ENCODE results near the gene RNU7-1.

DNA sequence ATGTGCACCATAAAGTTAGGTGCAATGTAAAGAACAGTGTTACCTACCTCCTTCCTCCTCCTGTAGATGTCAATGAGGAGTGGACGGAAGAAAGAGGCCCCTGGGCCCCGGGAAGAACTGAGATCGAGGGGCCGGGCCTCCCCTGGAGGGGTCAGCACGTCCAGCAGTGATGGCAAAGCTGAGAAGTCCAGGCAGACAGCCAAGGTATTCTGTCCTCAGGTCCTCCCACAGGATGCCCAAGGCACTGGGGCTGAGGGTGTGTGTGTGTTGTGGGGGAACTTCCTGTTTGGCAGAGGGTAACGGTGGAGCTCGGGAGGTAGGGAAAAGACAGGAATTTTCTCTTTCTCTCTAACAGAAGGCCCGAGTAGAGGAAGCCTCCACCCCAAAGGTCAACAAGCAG is 9.5 kb upstream of the RNU7-1 start:
- no peak for TF ChIP-seq POLR2A (IDR thresholded peaks at IDR 0.05)
- TF ChIP-seq, protein P1, sequence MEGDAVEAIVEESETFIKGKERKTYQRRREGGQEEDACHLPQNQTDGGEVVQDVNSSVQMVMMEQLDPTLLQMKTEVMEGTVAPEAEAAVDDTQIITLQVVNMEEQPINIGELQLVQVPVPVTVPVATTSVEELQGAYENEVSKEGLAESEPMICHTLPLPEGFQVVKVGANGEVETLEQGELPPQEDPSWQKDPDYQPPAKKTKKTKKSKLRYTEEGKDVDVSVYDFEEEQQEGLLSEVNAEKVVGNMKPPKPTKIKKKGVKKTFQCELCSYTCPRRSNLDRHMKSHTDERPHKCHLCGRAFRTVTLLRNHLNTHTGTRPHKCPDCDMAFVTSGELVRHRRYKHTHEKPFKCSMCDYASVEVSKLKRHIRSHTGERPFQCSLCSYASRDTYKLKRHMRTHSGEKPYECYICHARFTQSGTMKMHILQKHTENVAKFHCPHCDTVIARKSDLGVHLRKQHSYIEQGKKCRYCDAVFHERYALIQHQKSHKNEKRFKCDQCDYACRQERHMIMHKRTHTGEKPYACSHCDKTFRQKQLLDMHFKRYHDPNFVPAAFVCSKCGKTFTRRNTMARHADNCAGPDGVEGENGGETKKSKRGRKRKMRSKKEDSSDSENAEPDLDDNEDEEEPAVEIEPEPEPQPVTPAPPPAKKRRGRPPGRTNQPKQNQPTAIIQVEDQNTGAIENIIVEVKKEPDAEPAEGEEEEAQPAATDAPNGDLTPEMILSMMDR (IDR thresholded peaks at IDR 0.05): no peak

Measured in thyroid gland (tissue), 4 donors.